Measurements from ENCODE around the gene MPRIP. TPM values are rescaled to one million over a fixed set of nuclear protein-coding genes. Genes with fewer than 3 reads are reported as not detected.

MPRIP gene
- total RNA-seq, 4 donors from 2014 or later: 65.7 to 168 (median 147) TPM

DNA sequence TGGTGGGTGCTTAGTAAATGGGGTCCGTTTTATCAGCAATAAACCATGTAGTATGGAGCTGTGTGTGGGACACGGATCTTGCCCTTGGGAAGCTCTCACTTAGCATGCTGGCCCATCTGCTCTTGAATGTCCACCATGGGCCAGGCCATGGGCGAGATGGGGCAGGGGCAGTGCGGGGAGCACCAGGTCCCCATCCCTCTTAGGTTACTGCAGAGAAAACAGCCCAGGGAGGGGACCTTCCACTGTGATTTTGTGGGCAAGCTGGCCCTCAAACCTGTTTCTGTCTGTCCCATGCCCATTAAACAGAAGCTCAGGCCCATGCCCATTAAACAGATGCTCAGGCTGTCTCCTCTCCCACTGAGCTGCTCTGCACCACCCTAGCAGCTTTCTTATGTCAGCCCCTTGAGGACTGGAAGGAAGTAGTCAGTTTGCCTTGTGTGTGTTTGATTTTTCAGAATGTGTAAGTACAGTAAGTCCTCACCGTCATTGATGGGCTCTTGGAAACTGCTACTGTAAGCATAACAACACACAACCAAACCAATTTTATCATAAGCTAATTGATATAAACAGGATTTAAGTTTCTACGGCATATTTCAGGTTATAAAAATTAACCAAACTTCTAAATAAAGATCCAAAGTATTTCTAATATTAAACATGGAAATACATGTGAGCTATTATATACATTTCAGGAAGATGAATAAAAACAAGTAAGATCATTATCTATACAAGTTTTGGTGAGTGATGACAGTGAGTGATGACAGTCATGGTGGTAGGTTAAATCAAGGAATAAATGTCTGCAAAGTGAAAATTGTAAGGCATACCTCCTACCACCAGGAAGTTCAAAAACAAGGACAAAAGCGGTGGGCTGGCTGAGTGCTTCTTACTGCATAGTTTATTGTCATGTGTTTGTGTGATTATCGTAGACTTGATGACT, 11.5 kb downstream of the MPRIP start:
- Histone ChIP-seq H3K27me3 (no peaks in the 10 kb centered on the region), H3K9me3 (no peaks in the 10 kb centered on the region), H3K27ac (peak overlapping the region; percentile 65 to 83 (median 76)), H3K4me3 (no peak overlapping the region), H3K4me1 (peaks cover 51 to 100% (median 67%) of the 10 kb centered on the region in 3 donors), H3K36me3 (peaks cover 0 to 15% (median 0%) of the 10 kb centered on the region in 3 donors)
- no peak for DNase-seq
- intact Hi-C loops (cut with DNase I): no loop called here
- WGBS, 2 donors: 79 to 87% methylated on average over 8 of the region's 8 CpGs
- TF ChIP-seq POLR2A (IDR thresholded peaks at IDR 0.05): no peak
- TF ChIP-seq, protein P1, sequence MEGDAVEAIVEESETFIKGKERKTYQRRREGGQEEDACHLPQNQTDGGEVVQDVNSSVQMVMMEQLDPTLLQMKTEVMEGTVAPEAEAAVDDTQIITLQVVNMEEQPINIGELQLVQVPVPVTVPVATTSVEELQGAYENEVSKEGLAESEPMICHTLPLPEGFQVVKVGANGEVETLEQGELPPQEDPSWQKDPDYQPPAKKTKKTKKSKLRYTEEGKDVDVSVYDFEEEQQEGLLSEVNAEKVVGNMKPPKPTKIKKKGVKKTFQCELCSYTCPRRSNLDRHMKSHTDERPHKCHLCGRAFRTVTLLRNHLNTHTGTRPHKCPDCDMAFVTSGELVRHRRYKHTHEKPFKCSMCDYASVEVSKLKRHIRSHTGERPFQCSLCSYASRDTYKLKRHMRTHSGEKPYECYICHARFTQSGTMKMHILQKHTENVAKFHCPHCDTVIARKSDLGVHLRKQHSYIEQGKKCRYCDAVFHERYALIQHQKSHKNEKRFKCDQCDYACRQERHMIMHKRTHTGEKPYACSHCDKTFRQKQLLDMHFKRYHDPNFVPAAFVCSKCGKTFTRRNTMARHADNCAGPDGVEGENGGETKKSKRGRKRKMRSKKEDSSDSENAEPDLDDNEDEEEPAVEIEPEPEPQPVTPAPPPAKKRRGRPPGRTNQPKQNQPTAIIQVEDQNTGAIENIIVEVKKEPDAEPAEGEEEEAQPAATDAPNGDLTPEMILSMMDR (IDR thresholded peaks at IDR 0.05): no peak

DNA sequence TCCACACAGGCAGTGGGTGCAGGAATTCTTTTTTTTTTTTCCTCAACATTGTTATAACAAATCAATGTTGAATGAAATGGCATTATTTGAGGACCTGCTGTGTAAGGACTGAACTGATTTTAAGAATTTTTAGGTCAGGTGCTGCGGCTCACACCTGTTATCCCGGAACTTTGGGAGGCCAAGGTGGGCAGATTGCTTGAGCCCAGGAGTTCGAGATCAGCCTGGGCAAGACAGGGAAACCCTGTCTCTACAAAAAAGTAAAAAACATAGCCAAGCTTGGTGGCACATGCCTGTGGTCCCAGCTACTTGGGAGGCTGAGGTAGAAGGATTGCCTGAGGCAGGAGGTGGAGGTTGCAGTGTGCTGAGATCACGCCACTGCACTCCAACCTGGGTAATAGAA, 12.4 kb downstream of the MPRIP start:
- Histone ChIP-seq H3K4me1 (peaks cover 51 to 100% (median 67%) of the 10 kb centered on the region in 3 donors), H3K27ac (peak overlapping the region in 2 of 4 donors; percentile 81 to 87), H3K9me3 (no peaks in the 10 kb centered on the region), H3K36me3 (peaks cover 0 to 17% (median 0%) of the 10 kb centered on the region in 3 donors), H3K27me3 (no peaks in the 10 kb centered on the region), H3K4me3 (no peak overlapping the region)
- DNase-seq: no peak
- WGBS, 2 donors: 86 to 93% methylated on average over 4 of the region's 4 CpGs
- intact Hi-C loops (cut with DNase I): no loop called here
- TF ChIP-seq, protein P1 (IDR thresholded peaks at IDR 0.05): no peak
- no peak for TF ChIP-seq POLR2A (IDR thresholded peaks at IDR 0.05)

DNA sequence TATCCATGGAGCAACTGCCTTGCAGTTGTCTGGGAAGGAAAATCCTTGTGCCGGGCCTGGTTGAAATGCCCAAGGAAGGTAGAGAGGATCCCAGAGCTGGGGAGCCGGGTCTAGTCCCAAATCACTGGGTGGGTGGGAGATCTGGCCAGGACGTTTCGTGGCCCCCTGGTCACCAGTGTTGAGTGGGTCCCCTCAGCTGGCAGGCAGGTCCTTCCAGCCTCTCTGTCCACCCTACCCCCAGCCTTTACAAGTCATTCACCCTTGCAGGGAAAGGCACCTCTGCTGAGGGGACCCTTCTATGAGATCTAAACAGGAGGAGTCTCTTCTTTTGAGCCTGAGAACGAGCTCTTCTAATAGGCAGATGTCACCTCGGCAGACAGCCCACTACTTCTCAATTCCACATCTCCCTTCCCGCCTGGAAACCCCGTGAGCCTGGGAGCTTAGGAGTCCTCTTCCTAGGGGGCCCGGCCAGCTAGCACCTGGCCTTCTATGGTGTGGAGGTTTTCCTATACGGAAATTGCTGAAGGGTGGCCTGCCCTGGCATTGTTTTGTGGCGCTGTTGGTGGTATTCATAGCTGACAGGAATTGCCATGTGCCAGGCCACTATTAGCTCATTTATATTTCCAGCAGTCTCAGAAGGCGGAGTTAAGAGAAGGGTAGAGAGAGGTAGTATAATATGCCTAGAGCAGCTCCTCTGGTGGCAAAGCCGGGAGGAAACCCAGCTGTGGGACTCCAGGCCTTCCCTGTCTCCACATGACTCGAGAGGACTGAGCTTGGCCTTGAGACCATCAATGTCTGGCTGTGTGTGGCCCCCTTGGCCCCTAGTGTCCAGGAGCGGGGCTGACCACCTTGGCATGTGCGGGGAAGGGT, 13.3 kb downstream of the MPRIP start:
- TF ChIP-seq, protein P1 (IDR thresholded peaks at IDR 0.05): peak in 1 of 6 experiments; percentile 11
- no peak for TF ChIP-seq POLR2A (IDR thresholded peaks at IDR 0.05)
- Histone ChIP-seq H3K4me1 (peaks cover 56 to 100% (median 64%) of the 10 kb centered on the region in 3 donors), H3K36me3 (peaks cover 0 to 26% (median 0%) of the 10 kb centered on the region in 3 donors), H3K4me3 (no peak overlapping the region), H3K9me3 (no peaks in the 10 kb centered on the region), H3K27me3 (no peaks in the 10 kb centered on the region), H3K27ac (peak overlapping the region; percentile 37 to 87 (median 82))
- 63 to 84% methylated on average over 9 to 15 of the region's 16 CpGs for WGBS, 2 donors
- intact Hi-C loops (cut with DNase I): no loop called here
- DNase-seq: no peak

DNA sequence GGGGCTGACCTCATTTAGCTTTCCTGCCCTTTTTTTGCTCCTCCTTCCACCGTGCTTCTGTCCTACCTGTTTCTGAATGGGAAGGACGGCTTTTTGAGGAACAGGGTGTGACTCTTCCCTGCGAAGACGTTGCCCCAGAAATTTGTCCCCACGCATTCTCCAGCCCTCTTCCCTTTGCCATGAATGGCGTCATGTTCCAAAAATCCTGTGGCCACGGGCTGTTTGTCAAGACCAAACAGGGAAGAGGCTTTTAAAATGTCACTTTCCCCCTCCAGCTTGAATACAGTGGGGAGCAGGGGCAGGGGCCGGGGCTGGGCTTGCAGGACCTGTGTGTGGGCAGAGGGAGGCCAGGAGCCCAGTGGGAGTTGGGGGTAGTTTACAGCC, 13.9 kb downstream of the MPRIP start:
- TF ChIP-seq, protein P1 (IDR thresholded peaks at IDR 0.05): no peak
- TF ChIP-seq POLR2A (IDR thresholded peaks at IDR 0.05): no peak
- intact Hi-C loops (cut with DNase I): no loop called here
- Histone ChIP-seq H3K27ac (peak overlapping the region; percentile 37 to 87 (median 82)), H3K9me3 (no peaks in the 10 kb centered on the region), H3K27me3 (no peaks in the 10 kb centered on the region), H3K4me3 (no peak overlapping the region), H3K4me1 (peaks cover 50 to 100% (median 58%) of the 10 kb centered on the region in 3 donors), H3K36me3 (peaks cover 0 to 26% (median 0%) of the 10 kb centered on the region in 3 donors)
- no peak for DNase-seq
- 45 to 56% methylated on average over 5 to 7 of the region's 8 CpGs for WGBS, 2 donors

All from esophagus squamous epithelium (tissue), 5 donors.